ENCODE measurements around the gene KCNJ4.

DNA sequence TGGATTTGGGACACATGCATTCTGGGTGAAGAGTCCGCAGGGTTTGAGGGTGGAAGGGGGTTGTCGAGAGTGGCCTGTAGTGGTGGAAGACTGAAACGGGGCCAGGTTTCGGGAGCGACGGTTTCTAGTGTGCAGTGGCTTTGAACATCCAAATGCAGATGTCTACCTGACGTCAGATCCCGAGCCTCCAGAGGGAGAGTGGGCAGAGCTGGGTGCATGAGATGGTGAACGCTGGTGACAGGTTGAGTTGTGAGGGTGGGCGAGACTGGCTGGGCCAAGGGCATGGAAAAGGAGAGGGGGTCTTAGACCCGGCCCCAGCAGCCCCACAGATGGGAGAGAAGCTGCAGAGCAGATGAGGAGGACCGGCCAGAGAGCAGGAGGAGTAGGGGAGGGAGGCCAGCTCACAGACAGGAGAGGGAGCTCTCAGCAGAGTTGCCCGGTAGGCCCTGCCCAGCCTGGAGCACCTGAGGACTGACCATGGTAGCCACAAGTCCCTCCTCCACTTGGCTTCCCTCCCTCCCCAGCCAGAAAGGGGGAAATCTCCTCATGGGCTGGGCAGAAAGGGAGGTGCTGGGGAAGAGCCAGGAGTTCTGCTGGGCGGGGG lies 14.2 kb downstream of the KCNJ4 start:
- TF ChIP-seq, protein P1, sequence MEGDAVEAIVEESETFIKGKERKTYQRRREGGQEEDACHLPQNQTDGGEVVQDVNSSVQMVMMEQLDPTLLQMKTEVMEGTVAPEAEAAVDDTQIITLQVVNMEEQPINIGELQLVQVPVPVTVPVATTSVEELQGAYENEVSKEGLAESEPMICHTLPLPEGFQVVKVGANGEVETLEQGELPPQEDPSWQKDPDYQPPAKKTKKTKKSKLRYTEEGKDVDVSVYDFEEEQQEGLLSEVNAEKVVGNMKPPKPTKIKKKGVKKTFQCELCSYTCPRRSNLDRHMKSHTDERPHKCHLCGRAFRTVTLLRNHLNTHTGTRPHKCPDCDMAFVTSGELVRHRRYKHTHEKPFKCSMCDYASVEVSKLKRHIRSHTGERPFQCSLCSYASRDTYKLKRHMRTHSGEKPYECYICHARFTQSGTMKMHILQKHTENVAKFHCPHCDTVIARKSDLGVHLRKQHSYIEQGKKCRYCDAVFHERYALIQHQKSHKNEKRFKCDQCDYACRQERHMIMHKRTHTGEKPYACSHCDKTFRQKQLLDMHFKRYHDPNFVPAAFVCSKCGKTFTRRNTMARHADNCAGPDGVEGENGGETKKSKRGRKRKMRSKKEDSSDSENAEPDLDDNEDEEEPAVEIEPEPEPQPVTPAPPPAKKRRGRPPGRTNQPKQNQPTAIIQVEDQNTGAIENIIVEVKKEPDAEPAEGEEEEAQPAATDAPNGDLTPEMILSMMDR (optimal IDR thresholded peaks at IDR 0.05 in 1 of 3, IDR thresholded peaks at IDR 0.05 in 1 of 3, conservative IDR thresholded peaks at IDR 0.05 in 1 of 3; ENCODE audit: extremely low read depth in 1 of 3, insufficient read depth in 2 of 3, low read length in 3 of 3): no peak
- TF ChIP-seq EZH2 (IDR thresholded peaks at IDR 0.05; ENCODE audit: low read length): no peak
